ENCODE results near the gene DNM3.

The DNM3 gene

GRCh38 chr1:172089768-172090510 lies 248.6 kb downstream of the DNM3 start:
- peak; percentile 98 for ATAC-seq

GRCh38 chr1:172090511-172090817 lies 249.2 kb downstream of the DNM3 start:
- no peak for ATAC-seq
- TF ChIP-seq ZNF70 (CRISPR knock-in tag; IDR thresholded peaks at IDR 0.05) (no peak), GLIS3 (CRISPR knock-in tag; IDR thresholded peaks at IDR 0.05) (no peak), ZC3H10 (CRISPR knock-in tag; IDR thresholded peaks at IDR 0.05) (no peak), ZFP3 (CRISPR knock-in tag; IDR thresholded peaks at IDR 0.05) (no peak), CSDC2 (CRISPR knock-in tag; IDR thresholded peaks at IDR 0.05) (no peak), POU6F1 (CRISPR knock-in tag; IDR thresholded peaks at IDR 0.05; ENCODE audit: borderline replicate concordance, low read depth) (no peak), ZNF565 (CRISPR knock-in tag; conservative IDR thresholded peaks at IDR 0.05; ENCODE audit: low read depth) (no peak)
- TF ChIP-seq, protein P1, sequence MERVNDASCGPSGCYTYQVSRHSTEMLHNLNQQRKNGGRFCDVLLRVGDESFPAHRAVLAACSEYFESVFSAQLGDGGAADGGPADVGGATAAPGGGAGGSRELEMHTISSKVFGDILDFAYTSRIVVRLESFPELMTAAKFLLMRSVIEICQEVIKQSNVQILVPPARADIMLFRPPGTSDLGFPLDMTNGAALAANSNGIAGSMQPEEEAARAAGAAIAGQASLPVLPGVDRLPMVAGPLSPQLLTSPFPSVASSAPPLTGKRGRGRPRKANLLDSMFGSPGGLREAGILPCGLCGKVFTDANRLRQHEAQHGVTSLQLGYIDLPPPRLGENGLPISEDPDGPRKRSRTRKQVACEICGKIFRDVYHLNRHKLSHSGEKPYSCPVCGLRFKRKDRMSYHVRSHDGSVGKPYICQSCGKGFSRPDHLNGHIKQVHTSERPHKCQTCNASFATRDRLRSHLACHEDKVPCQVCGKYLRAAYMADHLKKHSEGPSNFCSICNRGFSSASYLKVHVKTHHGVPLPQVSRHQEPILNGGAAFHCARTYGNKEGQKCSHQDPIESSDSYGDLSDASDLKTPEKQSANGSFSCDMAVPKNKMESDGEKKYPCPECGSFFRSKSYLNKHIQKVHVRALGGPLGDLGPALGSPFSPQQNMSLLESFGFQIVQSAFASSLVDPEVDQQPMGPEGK (CRISPR knock-in tag; IDR thresholded peaks at IDR 0.05; ENCODE audit: borderline replicate concordance): no peak
- TF ChIP-seq, protein P2, sequence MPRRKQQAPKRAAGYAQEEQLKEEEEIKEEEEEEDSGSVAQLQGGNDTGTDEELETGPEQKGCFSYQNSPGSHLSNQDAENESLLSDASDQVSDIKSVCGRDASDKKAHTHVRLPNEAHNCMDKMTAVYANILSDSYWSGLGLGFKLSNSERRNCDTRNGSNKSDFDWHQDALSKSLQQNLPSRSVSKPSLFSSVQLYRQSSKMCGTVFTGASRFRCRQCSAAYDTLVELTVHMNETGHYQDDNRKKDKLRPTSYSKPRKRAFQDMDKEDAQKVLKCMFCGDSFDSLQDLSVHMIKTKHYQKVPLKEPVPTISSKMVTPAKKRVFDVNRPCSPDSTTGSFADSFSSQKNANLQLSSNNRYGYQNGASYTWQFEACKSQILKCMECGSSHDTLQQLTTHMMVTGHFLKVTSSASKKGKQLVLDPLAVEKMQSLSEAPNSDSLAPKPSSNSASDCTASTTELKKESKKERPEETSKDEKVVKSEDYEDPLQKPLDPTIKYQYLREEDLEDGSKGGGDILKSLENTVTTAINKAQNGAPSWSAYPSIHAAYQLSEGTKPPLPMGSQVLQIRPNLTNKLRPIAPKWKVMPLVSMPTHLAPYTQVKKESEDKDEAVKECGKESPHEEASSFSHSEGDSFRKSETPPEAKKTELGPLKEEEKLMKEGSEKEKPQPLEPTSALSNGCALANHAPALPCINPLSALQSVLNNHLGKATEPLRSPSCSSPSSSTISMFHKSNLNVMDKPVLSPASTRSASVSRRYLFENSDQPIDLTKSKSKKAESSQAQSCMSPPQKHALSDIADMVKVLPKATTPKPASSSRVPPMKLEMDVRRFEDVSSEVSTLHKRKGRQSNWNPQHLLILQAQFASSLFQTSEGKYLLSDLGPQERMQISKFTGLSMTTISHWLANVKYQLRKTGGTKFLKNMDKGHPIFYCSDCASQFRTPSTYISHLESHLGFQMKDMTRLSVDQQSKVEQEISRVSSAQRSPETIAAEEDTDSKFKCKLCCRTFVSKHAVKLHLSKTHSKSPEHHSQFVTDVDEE (CRISPR knock-in tag; IDR thresholded peaks at IDR 0.05): no peak

More at GRCh38 chr1:172089768-172090510, 248.6 kb downstream of the DNM3 start:
- TF ChIP-seq GLIS3 (CRISPR knock-in tag; IDR thresholded peaks at IDR 0.05): no peak

DNA sequence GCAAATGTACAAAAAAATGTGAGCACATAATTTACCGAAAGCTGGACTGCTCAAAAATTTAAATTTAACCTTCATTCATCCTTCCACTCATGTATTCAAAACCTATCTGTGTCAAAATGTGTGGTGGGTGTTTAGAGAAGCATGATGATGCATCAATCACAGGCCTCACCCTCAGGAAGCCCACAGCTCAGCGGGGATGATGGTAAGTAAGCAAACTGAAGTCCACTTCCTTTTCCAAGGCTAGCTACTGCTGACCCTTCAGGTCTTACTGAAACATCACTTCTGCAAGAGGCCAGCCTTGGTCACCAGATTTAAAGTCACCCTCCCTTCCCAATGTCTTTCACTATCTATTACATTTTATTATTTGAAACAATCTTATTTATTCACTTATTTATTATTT lies 254.5 kb downstream of the DNM3 start:
- ATAC-seq: no peak
- TF ChIP-seq ZNF70 (CRISPR knock-in tag; IDR thresholded peaks at IDR 0.05) (no peak), ZFP3 (CRISPR knock-in tag; IDR thresholded peaks at IDR 0.05) (no peak), OSR1 (CRISPR knock-in tag; IDR thresholded peaks at IDR 0.05) (no peak), ARNTL (CRISPR knock-in tag; IDR thresholded peaks at IDR 0.05; ENCODE audit: borderline replicate concordance, low read depth) (no peak), SNAI2 (CRISPR knock-in tag; IDR thresholded peaks at IDR 0.05) (no peak), BACH2 (CRISPR knock-in tag; IDR thresholded peaks at IDR 0.05; ENCODE audit: borderline replicate concordance) (no peak), ZNF565 (CRISPR knock-in tag; conservative IDR thresholded peaks at IDR 0.05; ENCODE audit: low read depth) (no peak)
- TF ChIP-seq, protein P2 (CRISPR knock-in tag; IDR thresholded peaks at IDR 0.05): no peak

- no peak; the same call in 2 of the 3 replicates for ATAC-seq
- TF ChIP-seq POU6F1 (CRISPR knock-in tag; IDR thresholded peaks at IDR 0.05; ENCODE audit: borderline replicate concordance, low read depth) (no peak), ISL1 (CRISPR knock-in tag; IDR thresholded peaks at IDR 0.05) (no peak), CSRNP3 (CRISPR knock-in tag; IDR thresholded peaks at IDR 0.05) (no peak), RARB (CRISPR knock-in tag; IDR thresholded peaks at IDR 0.05) (no peak), ZFP30 (CRISPR knock-in tag; IDR thresholded peaks at IDR 0.05) (no peak), OSR1 (CRISPR knock-in tag; IDR thresholded peaks at IDR 0.05) (no peak), ZC3H10 (CRISPR knock-in tag; IDR thresholded peaks at IDR 0.05) (no peak), BACH2 (CRISPR knock-in tag; IDR thresholded peaks at IDR 0.05; ENCODE audit: borderline replicate concordance) (no peak), ESRRG (CRISPR knock-in tag; IDR thresholded peaks at IDR 0.05) (no peak), ZFP3 (CRISPR knock-in tag; IDR thresholded peaks at IDR 0.05) (no peak), ZNF565 (CRISPR knock-in tag; conservative IDR thresholded peaks at IDR 0.05; ENCODE audit: low read depth) (no peak), CSDC2 (CRISPR knock-in tag; IDR thresholded peaks at IDR 0.05) (no peak)
- TF ChIP-seq, protein P3, sequence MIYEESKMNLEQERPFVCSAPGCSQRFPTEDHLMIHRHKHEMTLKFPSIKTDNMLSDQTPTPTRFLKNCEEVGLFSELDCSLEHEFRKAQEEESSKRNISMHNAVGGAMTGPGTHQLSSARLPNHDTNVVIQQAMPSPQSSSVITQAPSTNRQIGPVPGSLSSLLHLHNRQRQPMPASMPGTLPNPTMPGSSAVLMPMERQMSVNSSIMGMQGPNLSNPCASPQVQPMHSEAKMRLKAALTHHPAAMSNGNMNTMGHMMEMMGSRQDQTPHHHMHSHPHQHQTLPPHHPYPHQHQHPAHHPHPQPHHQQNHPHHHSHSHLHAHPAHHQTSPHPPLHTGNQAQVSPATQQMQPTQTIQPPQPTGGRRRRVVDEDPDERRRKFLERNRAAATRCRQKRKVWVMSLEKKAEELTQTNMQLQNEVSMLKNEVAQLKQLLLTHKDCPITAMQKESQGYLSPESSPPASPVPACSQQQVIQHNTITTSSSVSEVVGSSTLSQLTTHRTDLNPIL (CRISPR knock-in tag; IDR thresholded peaks at IDR 0.05; ENCODE audit: low read depth): no peak
These were observed 263.9 kb downstream of the DNM3 start for GRCh38 chr1:172105230-172105629.

Data from SK-N-SH treated with all-trans-retinoic acid at 6 μM for 48 hours (cell line).